Heart right ventricle (tissue), 16 donors: ENCODE data around the gene NRXN2. TPM values are rescaled to one million over a fixed set of nuclear protein-coding genes. Genes with fewer than 3 reads are reported as not detected.

Experiments
- ATAC-seq, 8 donors: fragments of 200-7000 bp; cut with Tn5 transposase; one replicate each; pipeline ENCODE4 v1.9.1; 2020; ENCODE audit warnings: mild to moderate bottlenecking in 8 of 8, moderate library complexity in 8 of 8, moderate number of reproducible peaks in 1 of 8
- DNase-seq, 2 donors: peaks; one replicate each; pipeline ENCODE4 v3.0.0-alpha.2; 2020
- H3K27ac ChIP-seq, 10 donors: fragments of 200-600 bp; sonication (generic) in 2 of 10; one replicate each; pipeline versions ENCODE4 v1.5.0 to v1.8.0; 2020 to 2022; ENCODE audit warnings: mild to moderate bottlenecking in 3 of 10
- H3K27me3 ChIP-seq, 7 donors: fragments of 200-600 bp; one replicate each; pipeline ENCODE4 v1.8.0; 2021 to 2022; ENCODE audit warnings: mild to moderate bottlenecking in 2 of 7
- H3K36me3 ChIP-seq, 9 donors: fragments of 200-600 bp; sonication (generic) in 1 of 9; one replicate each; pipeline versions ENCODE4 v1.5.0 to v1.8.0; 2020 to 2022; ENCODE audit warnings: mild to moderate bottlenecking in 2 of 9
- H3K4me1 ChIP-seq, 9 donors: fragments of 200-600 bp; sonication (generic) in 1 of 9; one replicate each; pipeline versions ENCODE4 v1.5.0 to v1.8.0; 2020 to 2022; ENCODE audit warnings: mild to moderate bottlenecking in 4 of 9
- H3K4me3 ChIP-seq, 10 donors: fragments of 200-600 bp; sonication (generic) in 2 of 10; one replicate each; pipeline versions ENCODE4 v1.5.0 to v1.8.0; 2020 to 2022; ENCODE audit warnings: mild to moderate bottlenecking in 7 of 10, moderate library complexity in 2 of 10
- H3K9me3 ChIP-seq, 11 donors: fragments of 200-600 bp in 10 of 11; sonication (generic) in 2 of 11; one replicate each; pipeline versions ENCODE4 v1.5.0 to v1.8.0; 2013 to 2022; ENCODE audit warnings: mild to moderate bottlenecking in 2 of 11, control low read depth in 1 of 11, moderate library complexity in 1 of 11
- CTCF ChIP-seq, 9 donors: fragments of 200-600 bp; sonication (generic) in 2 of 9; IDR thresholded peaks; one replicate each; pipeline versions ENCODE4 v1.5.0 to v1.8.0; 2021 to 2022; ENCODE audit warnings: antibody characterized with exemption in 9 of 9, mild to moderate bottlenecking in 5 of 9, moderate library complexity in 1 of 9
- WGBS, 2 donors: extraction: QIAGEN DNeasy Blood & Tissue Kit; methylation state at CpG; one replicate each; pipeline ENCODE4 v1.1.7; 2013; ENCODE audit warnings: inconsistent platforms in 1 of 2; 5-methylcytosine and 5-hydroxymethylcytosine counted together
- intact Hi-C, 10 donors: fragments of 100-400 bp; cut with DNase I; formaldehyde crosslinking; loops; one replicate each; pipeline versions ENCODE4 v1.11.1 to v1.14.2; 2022
- polyA plus RNA-seq, 2 donors: library from polyadenylated mRNA; stranded (reverse); fragments of 200-250 nt; gene quantifications; one replicate each; pipeline ENCODE4 v1.2.3, GENCODE V29; 2013
- total RNA-seq, 10 donors: library from RNA; stranded (reverse); fragmentation: NEBNext Ultra II Directional in 3 of 10; extraction: Animal tissue kit (Norgen Biotek cat#: 25700) in 3 of 10; gene quantifications; one replicate each; pipeline versions ENCODE4 v1.2.1 to v1.2.4, GENCODE V29; 2021 to 2023
- donor health status: Arrhythmogenic right ventricular cardiomyopathy.
- donor health status: ischemic (EF 13 %, LVEDD 7.1; RV severe dilation, severe dysfunction).
- donor health status: healthy with polysubstance abuse.
- donor health status: DM: no; HTN: yes; CAD: no.
- donor health status: DM: no; HTN: no; CAD: no.
- donor health status: ischemic (EF 25% LVEDD 6.9; RV normal size, moderate dysfunction).
- donor health status: ischemic (EF 25% LVEDD 5.7; RV mildly dilated, moderate dysfunction).
- donor health status: healthy.
- donor health status: DM: yes; HTN: yes; CAD: no.
- donor health status: Ischemic cardiomyopathy.
- donor health status: ischemic (EF 35%, LVEDD 5.7; RV mildly dilated, moderate dysfunction).
- donor health status: nonischemic (EF 11% LVEDD 7.7; RV severe dilation, severe dysfunction).
- donor health status: DM: yes; HTN: yes; CAD: no.
- donor health status: PGD.
- donor health status: ischemic (EF 29% LVEDD 5.4; RV normal size, mild dysfunction).
- donor health status: nonischemic (EF 23%, LVEDD 6.1; RV moderate dilation, normal function).

NRXN2 gene
- total and polyA plus RNA-seq, 12 donors: 0.45 to 5.5 (median 1.4) TPM

DNA sequence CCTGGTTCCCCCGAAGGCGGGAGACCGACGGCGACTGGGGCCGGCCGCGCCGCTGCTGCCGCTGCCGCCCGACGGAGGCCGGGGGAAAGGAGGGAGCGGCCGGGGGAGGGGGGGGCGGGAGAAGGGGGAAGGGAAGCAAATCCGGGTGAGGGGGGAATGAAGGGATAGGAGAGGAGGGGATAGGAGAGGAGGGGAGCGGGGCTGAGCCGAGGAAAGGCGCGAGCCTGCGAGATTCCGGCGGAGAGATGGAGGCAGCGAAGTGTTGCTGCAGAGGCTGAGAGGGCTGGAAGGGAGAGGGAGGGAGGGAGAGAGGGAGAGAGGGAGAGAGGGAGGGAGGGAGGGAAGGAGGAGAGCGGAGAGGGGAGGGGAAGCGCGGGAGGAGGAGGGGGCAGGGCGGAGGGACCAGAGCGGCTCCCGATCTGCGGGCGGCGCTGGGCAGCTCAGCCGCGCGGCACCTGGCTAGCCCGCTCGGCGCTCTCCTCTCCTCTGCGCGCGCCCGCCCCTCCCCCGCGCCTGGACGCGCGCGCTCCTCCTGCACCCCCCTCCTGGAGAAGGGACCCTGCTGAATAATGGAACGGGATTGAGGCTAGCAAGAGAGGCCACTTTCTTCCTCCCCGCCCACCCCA is 79.6 kb downstream of the NRXN2 start:
- H3K36me3 ChIP-seq: no peaks in the 10 kb centered on the region
- peaks cover 0 to 19% (median 0%) of the 10 kb centered on the region in 9 donors for H3K4me1 ChIP-seq
- no peaks in the 10 kb centered on the region for H3K9me3 ChIP-seq
- TF ChIP-seq CTCF (IDR thresholded peaks at IDR 0.05): no peak
- DNase-seq (no peak), ATAC-seq (peak in 5 of 8 donors; percentile 21 to 43 (median 42))
- H3K27me3 ChIP-seq: peaks cover 5 to 78% (median 63%) of the 10 kb centered on the region in 7 donors
- WGBS, 2 donors: 1% methylated on average over 36 to 49 of the region's 53 CpGs
- H3K4me3 ChIP-seq: peak overlapping the region in 9 of 10 donors; percentile 21 to 48 (median 37)
- H3K27ac ChIP-seq: no peak overlapping the region
- intact Hi-C loops: no loop called here

DNA sequence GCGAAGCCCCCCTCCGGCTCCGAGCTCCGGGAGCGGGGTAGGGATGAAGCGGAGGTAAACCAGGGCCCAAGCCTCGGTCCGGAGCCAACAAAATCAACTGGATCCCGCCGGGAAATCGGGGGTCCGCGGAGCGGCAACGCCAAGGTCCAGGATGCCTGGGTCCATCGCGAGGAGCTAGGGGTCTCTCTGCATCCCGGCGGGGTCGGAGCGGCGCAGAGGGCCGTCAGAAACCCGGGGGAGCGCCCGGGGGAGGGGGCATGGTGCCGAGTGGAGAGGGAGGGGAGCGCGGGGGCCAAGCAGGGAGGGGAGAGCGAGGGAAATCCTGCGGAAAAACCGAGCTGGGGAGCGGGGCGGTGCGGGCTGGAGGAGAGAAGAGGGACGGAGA is 80.1 kb downstream of the NRXN2 start:
- 1% methylated on average over 28 to 36 of the region's 36 CpGs for WGBS, 2 donors
- DNase-seq (no peak), ATAC-seq (no peak)
- intact Hi-C loops: no loop called here
- Histone ChIP-seq H3K4me3 (peak overlapping the region in 9 of 10 donors; percentile 21 to 48 (median 37)), H3K4me1 (peaks cover 0 to 19% (median 3%) of the 10 kb centered on the region in 9 donors), H3K27ac (no peak overlapping the region), H3K36me3 (no peaks in the 10 kb centered on the region), H3K27me3 (peaks cover 5 to 83% (median 68%) of the 10 kb centered on the region in 7 donors), H3K9me3 (no peaks in the 10 kb centered on the region)
- no peak for TF ChIP-seq CTCF (IDR thresholded peaks at IDR 0.05)

GRCh38 chr11:64642418-64642735 is 80.6 kb downstream of the NRXN2 start:
- no peak for TF ChIP-seq CTCF (IDR thresholded peaks at IDR 0.05)
- Histone ChIP-seq H3K9me3 (no peaks in the 10 kb centered on the region), H3K36me3 (no peaks in the 10 kb centered on the region), H3K27me3 (peaks cover 5 to 86% (median 72%) of the 10 kb centered on the region in 7 donors), H3K4me3 (peak overlapping the region in 8 of 10 donors; percentile 19 to 48 (median 34)), H3K4me1 (peaks cover 0 to 16% (median 3%) of the 10 kb centered on the region in 9 donors), H3K27ac (no peak overlapping the region)
- intact Hi-C loops: no loop called here
- ATAC-seq (no peak), DNase-seq (no peak)
- WGBS, 2 donors: 2 to 4% methylated on average over 23 to 30 of the region's 30 CpGs

GRCh38 chr11:64641596-64642417 is 81.2 kb downstream of the NRXN2 start:
- WGBS, 2 donors: 45 to 49% methylated on average over 11 of the region's 11 CpGs
- intact Hi-C loops: no loop called here

More at GRCh38 chr11:64641596-64642417, 81.2 kb downstream of the NRXN2 start:
- no peaks in the 10 kb centered on the region for H3K36me3 ChIP-seq
- TF ChIP-seq CTCF (IDR thresholded peaks at IDR 0.05): no peak
- H3K4me1 ChIP-seq: peaks cover 0 to 15% (median 3%) of the 10 kb centered on the region in 9 donors
- ATAC-seq (no peak), DNase-seq (no peak)
- no peak overlapping the region for H3K27ac ChIP-seq
- no peaks in the 10 kb centered on the region for H3K9me3 ChIP-seq
- peak overlapping the region in 7 of 10 donors; percentile 19 to 48 (median 43) for H3K4me3 ChIP-seq
- H3K27me3 ChIP-seq: peaks cover 5 to 92% (median 77%) of the 10 kb centered on the region in 7 donors
